ENCODE measurements around the gene ADTRP.

Gene ADTRP

GRCh38 chr6:11724286-11724685 lies 54.3 kb downstream of the ADTRP start:
- H3K9me3 ChIP-seq (ENCODE audit: control insufficient read depth, insufficient read depth, low read depth, low read length), result no peaks in the 10 kb centered on the region
- no peak overlapping the region for H3K4me3 ChIP-seq (ENCODE audit: low read depth, low read length)
- TF ChIP-seq ZBTB49 (tag by site-specific recombination; IDR thresholded peaks at IDR 0.05; ENCODE audit: low read depth) (no peak), YY1 (tag by site-specific recombination; IDR thresholded peaks at IDR 0.05) (no peak), ZNF830 (tag by site-specific recombination; IDR thresholded peaks at IDR 0.05; ENCODE audit: low read depth) (no peak), BCL11A (tag by site-specific recombination; IDR thresholded peaks at IDR 0.05; ENCODE audit: low read depth) (no peak)
- TF ChIP-seq, protein P1, sequence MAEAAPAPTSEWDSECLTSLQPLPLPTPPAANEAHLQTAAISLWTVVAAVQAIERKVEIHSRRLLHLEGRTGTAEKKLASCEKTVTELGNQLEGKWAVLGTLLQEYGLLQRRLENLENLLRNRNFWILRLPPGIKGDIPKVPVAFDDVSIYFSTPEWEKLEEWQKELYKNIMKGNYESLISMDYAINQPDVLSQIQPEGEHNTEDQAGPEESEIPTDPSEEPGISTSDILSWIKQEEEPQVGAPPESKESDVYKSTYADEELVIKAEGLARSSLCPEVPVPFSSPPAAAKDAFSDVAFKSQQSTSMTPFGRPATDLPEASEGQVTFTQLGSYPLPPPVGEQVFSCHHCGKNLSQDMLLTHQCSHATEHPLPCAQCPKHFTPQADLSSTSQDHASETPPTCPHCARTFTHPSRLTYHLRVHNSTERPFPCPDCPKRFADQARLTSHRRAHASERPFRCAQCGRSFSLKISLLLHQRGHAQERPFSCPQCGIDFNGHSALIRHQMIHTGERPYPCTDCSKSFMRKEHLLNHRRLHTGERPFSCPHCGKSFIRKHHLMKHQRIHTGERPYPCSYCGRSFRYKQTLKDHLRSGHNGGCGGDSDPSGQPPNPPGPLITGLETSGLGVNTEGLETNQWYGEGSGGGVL (tag by site-specific recombination; IDR thresholded peaks at IDR 0.05), result no peak
- TF ChIP-seq, protein P2, sequence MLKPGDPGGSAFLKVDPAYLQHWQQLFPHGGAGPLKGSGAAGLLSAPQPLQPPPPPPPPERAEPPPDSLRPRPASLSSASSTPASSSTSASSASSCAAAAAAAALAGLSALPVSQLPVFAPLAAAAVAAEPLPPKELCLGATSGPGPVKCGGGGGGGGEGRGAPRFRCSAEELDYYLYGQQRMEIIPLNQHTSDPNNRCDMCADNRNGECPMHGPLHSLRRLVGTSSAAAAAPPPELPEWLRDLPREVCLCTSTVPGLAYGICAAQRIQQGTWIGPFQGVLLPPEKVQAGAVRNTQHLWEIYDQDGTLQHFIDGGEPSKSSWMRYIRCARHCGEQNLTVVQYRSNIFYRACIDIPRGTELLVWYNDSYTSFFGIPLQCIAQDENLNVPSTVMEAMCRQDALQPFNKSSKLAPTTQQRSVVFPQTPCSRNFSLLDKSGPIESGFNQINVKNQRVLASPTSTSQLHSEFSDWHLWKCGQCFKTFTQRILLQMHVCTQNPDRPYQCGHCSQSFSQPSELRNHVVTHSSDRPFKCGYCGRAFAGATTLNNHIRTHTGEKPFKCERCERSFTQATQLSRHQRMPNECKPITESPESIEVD (tag by site-specific recombination; IDR thresholded peaks at IDR 0.05), result no peak
- ChIA-PET CTCF (interaction anchor here (0.6 kb wide), 2 partner anchors 40 to 42 kb away, joined by 3 to 4 read pairs; no protein-coding TSS in a partner anchor), POLR2A (no interaction called here)
- H3K4me1 ChIP-seq (ENCODE audit: control insufficient read depth, insufficient read depth, low read length), result no peaks in the 10 kb centered on the region
- H3K36me3 ChIP-seq (ENCODE audit: control insufficient read depth in 2 of 2, insufficient read depth in 1 of 2, low read length in 2 of 2), result no peaks in the 10 kb centered on the region
- H3K27ac ChIP-seq (ENCODE audit: extremely low read depth, low read depth, low read length), result no peak overlapping the region

GRCh38 chr6:11722805-11723631 lies 55.6 kb downstream of the ADTRP start:
- no peak overlapping the region for H3K4me3 ChIP-seq (ENCODE audit: low read depth, low read length)
- H3K4me1 ChIP-seq (ENCODE audit: control insufficient read depth, insufficient read depth, low read length), result no peaks in the 10 kb centered on the region
- H3K27ac ChIP-seq (ENCODE audit: extremely low read depth, low read depth, low read length), result no peak overlapping the region
- CTCF ChIA-PET, result interaction anchor here (0.5 to 0.7 kb wide), 3 partner anchors 196 to 1958 kb away, joined by 3 read pairs; no protein-coding TSS in a partner anchor
- no peaks in the 10 kb centered on the region for H3K9me3 ChIP-seq (ENCODE audit: control insufficient read depth, insufficient read depth, low read depth, low read length)
- no peaks in the 10 kb centered on the region for H3K36me3 ChIP-seq (ENCODE audit: control insufficient read depth in 2 of 2, insufficient read depth in 1 of 2, low read length in 2 of 2)
- POLR2A ChIA-PET, result no interaction called here
- TF ChIP-seq, protein P3, sequence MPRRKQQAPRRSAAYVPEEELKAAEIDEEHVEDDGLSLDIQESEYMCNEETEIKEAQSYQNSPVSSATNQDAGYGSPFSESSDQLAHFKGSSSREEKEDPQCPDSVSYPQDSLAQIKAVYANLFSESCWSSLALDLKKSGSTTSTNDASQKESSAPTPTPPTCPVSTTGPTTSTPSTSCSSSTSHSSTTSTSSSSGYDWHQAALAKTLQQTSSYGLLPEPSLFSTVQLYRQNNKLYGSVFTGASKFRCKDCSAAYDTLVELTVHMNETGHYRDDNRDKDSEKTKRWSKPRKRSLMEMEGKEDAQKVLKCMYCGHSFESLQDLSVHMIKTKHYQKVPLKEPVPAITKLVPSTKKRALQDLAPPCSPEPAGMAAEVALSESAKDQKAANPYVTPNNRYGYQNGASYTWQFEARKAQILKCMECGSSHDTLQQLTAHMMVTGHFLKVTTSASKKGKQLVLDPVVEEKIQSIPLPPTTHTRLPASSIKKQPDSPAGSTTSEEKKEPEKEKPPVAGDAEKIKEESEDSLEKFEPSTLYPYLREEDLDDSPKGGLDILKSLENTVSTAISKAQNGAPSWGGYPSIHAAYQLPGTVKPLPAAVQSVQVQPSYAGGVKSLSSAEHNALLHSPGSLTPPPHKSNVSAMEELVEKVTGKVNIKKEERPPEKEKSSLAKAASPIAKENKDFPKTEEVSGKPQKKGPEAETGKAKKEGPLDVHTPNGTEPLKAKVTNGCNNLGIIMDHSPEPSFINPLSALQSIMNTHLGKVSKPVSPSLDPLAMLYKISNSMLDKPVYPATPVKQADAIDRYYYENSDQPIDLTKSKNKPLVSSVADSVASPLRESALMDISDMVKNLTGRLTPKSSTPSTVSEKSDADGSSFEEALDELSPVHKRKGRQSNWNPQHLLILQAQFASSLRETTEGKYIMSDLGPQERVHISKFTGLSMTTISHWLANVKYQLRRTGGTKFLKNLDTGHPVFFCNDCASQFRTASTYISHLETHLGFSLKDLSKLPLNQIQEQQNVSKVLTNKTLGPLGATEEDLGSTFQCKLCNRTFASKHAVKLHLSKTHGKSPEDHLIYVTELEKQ (tag by site-specific recombination; IDR thresholded peaks at IDR 0.05; ENCODE audit: borderline replicate concordance), result no peak
- no peak for TF ChIP-seq GLIS2 (tag by site-specific recombination; IDR thresholded peaks at IDR 0.05)
- TF ChIP-seq ZNF529 (tag by site-specific recombination; IDR thresholded peaks at IDR 0.05; ENCODE audit: insufficient replicate concordance), result no peak
- TF ChIP-seq ZNF202 (tag by site-specific recombination; IDR thresholded peaks at IDR 0.05; ENCODE audit: borderline replicate concordance), result no peak
- TF ChIP-seq ZSCAN30 (tag by site-specific recombination; IDR thresholded peaks at IDR 0.05), result no peak
- TF ChIP-seq ZNF404 (tag by site-specific recombination; IDR thresholded peaks at IDR 0.05), result no peak
- TF ChIP-seq ATF2 (tag by site-specific recombination; IDR thresholded peaks at IDR 0.05; ENCODE audit: low read depth), result no peak
- TF ChIP-seq, protein P4, sequence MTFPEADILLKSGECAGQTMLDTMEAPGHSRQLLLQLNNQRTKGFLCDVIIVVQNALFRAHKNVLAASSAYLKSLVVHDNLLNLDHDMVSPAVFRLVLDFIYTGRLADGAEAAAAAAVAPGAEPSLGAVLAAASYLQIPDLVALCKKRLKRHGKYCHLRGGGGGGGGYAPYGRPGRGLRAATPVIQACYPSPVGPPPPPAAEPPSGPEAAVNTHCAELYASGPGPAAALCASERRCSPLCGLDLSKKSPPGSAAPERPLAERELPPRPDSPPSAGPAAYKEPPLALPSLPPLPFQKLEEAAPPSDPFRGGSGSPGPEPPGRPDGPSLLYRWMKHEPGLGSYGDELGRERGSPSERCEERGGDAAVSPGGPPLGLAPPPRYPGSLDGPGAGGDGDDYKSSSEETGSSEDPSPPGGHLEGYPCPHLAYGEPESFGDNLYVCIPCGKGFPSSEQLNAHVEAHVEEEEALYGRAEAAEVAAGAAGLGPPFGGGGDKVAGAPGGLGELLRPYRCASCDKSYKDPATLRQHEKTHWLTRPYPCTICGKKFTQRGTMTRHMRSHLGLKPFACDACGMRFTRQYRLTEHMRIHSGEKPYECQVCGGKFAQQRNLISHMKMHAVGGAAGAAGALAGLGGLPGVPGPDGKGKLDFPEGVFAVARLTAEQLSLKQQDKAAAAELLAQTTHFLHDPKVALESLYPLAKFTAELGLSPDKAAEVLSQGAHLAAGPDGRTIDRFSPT (tag by site-specific recombination; IDR thresholded peaks at IDR 0.05), result no peak

Measured in HEK293 (cell line).